Transverse colon (tissue), 4 donors: ENCODE data around the gene BIVM. TPM values are rescaled to one million over a fixed set of nuclear protein-coding genes. Genes with fewer than 3 reads are reported as not detected.

Source experiments
- DNase-seq: peaks from one replicate; pipeline ENCODE4 v3.0.0-alpha.2; 2019
- H3K27ac ChIP-seq, 4 donors: fragments of 200-600 bp; sonication (generic); 2 replicates each; pipeline ENCODE4 v1.5.1; 2016 to 2018; ENCODE audit warnings: inconsistent platforms in 4 of 4
- H3K27me3 ChIP-seq: fragments of 200-600 bp; sonication (generic); 2 replicates; pipeline ENCODE4 v1.5.1; 2017; ENCODE audit warnings: inconsistent platforms
- H3K36me3 ChIP-seq, 4 donors: fragments of 200-600 bp; sonication (generic); 2 replicates each; pipeline ENCODE4 v1.5.1; 2017 to 2019; ENCODE audit warnings: inconsistent platforms in 4 of 4
- H3K4me1 ChIP-seq, 4 donors: fragments of 200-600 bp; sonication (generic); 2 replicates each; pipeline ENCODE4 v1.5.1; 2017 to 2020; ENCODE audit warnings: inconsistent platforms in 4 of 4
- H3K4me3 ChIP-seq, 4 donors: fragments of 200-600 bp; sonication (generic); 1 replicate in 1 of 4; 2 replicates in 3 of 4; pipeline versions ENCODE4 v1.5.1 to v1.6.1; 2017 to 2019; ENCODE audit warnings: inconsistent platforms in 4 of 4
- H3K9me3 ChIP-seq, 2 donors: fragments of 200-600 bp; sonication (generic); 2 replicates each; pipeline ENCODE4 v1.5.1; 2017 to 2019; ENCODE audit warnings: inconsistent platforms in 2 of 2
- EP300 ChIP-seq: sonication (generic); formaldehyde crosslinking; IDR thresholded peaks from one replicate; pipeline ENCODE4 v1.6.1; 2017; ENCODE audit warnings: antibody characterized with exemption, low read depth
- POLR2A ChIP-seq: fragments of 450-650 bp; IDR thresholded peaks from one replicate; pipeline ENCODE4 v1.6.1; 2016; ENCODE audit warnings: antibody characterized with exemption, mild to moderate bottlenecking, moderate library complexity
- POLR2AphosphoS5 ChIP-seq, 3 donors: sonication (generic); formaldehyde crosslinking; IDR thresholded peaks; one replicate each; pipeline ENCODE4 v1.6.1; 2016; ENCODE audit warnings: antibody characterized with exemption in 3 of 3
- WGBS, 2 donors: methylation state at CpG; one replicate each; pipeline ENCODE4 v1.1.5; 2018; ENCODE audit warnings: low coverage in 1 of 2; 5-methylcytosine and 5-hydroxymethylcytosine counted together
- in situ Hi-C, 4 donors: fragments of 200-750 bp; cut with MboI; loops; one replicate each; pipeline versions ENCODE4 v1.15.0 to v1.15.1; 2017; ENCODE audit warnings: low sequenced_read_pairs in 3 of 4, low pct_ligation_motif_present in 1 of 4, low pct_unique_long_range_greater_than_20kb in 1 of 4
- intact Hi-C: fragments of 100-400 bp; cut with DNase I; formaldehyde crosslinking; loops from one replicate; pipeline ENCODE4 v1.15.1; 2023; ENCODE audit warnings: low total_unique reads
- total RNA-seq, 4 donors: library from RNA; depleted of rRNA; stranded (reverse); fragments of >200 nt; gene quantifications; one replicate each; pipeline ENCODE4 v1.1.0, GENCODE V29; 2016
- TF ChIP-seq, protein P1 (sequence below), 5 experiments: fragments of 200-600 bp in 3 of 5; fragments of 450-650 bp in 2 of 5; sonication (generic) in 3 of 5; IDR thresholded peaks; 1 replicate in 2 of 5; 2 replicates in 3 of 5; pipeline ENCODE4 v1.5.1; 2016 to 2017; ENCODE audit warnings: antibody characterized with exemption in 5 of 5, inconsistent platforms in 3 of 5, mild to moderate bottlenecking in 2 of 5, moderate library complexity in 1 of 5

Gene BIVM
- total RNA-seq, 4 donors from 2014 or later, result 3.0 to 31.4 (median 23.9) TPM

DNA sequence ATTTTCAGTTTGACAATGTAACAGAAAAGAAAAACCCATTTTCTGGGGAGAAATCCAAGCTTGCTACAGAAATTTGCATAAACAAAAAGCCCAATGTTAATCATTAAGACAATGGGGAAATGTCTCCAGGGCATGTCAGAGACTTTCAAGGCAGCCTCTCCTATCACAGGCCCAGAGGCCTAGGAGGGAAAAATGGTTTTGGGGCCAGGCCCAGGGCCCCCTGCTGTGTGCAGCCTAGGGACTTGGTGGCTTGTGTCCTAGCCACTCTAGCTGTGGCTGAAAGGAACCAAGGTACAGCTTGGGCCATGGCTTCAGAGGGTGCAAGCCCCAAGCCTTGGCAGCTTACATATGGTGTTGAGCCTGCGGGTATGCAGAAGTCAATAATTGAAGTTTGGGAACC is 17.3 kb upstream of the BIVM start:
- TF ChIP-seq, protein P1, sequence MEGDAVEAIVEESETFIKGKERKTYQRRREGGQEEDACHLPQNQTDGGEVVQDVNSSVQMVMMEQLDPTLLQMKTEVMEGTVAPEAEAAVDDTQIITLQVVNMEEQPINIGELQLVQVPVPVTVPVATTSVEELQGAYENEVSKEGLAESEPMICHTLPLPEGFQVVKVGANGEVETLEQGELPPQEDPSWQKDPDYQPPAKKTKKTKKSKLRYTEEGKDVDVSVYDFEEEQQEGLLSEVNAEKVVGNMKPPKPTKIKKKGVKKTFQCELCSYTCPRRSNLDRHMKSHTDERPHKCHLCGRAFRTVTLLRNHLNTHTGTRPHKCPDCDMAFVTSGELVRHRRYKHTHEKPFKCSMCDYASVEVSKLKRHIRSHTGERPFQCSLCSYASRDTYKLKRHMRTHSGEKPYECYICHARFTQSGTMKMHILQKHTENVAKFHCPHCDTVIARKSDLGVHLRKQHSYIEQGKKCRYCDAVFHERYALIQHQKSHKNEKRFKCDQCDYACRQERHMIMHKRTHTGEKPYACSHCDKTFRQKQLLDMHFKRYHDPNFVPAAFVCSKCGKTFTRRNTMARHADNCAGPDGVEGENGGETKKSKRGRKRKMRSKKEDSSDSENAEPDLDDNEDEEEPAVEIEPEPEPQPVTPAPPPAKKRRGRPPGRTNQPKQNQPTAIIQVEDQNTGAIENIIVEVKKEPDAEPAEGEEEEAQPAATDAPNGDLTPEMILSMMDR (IDR thresholded peaks at IDR 0.05), result no peak
- TF ChIP-seq EP300 (no peak), POLR2AphosphoS5 (IDR thresholded peaks at IDR 0.05) (no peak), POLR2A (no peak)
- no peak overlapping the region for H3K27ac ChIP-seq
- intact Hi-C loops, result no loop called here
- no peaks in the 10 kb centered on the region for H3K9me3 ChIP-seq
- DNase-seq, result no peak
- H3K4me1 ChIP-seq, result no peaks in the 10 kb centered on the region
- no peak overlapping the region for H3K4me3 ChIP-seq
- in situ Hi-C loops, result no loop called here
- no peaks in the 10 kb centered on the region for H3K36me3 ChIP-seq
- WGBS, 2 donors, result 100% methylated on average over 1 of the region's 1 CpG; no CpG with 5 or more reads in 1 of the 2 donors
- no peaks in the 10 kb centered on the region for H3K27me3 ChIP-seq

DNA sequence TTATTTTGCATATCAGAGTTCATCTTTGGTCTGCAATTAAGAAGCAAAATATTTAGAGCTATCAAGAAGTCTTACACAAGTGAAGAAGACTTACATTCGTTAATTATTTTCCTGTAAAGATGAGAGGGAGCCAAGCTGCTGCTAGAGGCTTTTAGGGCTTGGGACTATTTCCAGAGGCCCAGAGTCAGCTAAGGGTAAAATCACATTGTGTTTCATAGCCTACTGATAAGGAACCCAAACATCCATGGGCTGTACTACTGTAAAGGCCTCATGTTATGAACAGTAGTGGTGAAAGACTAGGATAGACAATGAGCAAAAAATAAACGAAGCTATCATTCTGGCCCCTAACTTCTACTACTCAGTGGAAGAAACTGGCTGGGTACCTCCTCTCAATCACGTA is 14.4 kb upstream of the BIVM start:
- no peak overlapping the region for H3K27ac ChIP-seq
- H3K27me3 ChIP-seq, result no peaks in the 10 kb centered on the region
- TF ChIP-seq EP300 (no peak), POLR2AphosphoS5 (IDR thresholded peaks at IDR 0.05) (no peak), POLR2A (no peak)
- TF ChIP-seq, protein P1 (IDR thresholded peaks at IDR 0.05), result no peak
- no peaks in the 10 kb centered on the region for H3K4me1 ChIP-seq
- intact Hi-C loops, result no loop called here
- 75 to 84% methylated on average over 1 to 3 of the region's 3 CpGs for WGBS, 2 donors
- no peak overlapping the region for H3K4me3 ChIP-seq
- no peaks in the 10 kb centered on the region for H3K36me3 ChIP-seq
- H3K9me3 ChIP-seq, result no peaks in the 10 kb centered on the region
- in situ Hi-C loops, result no loop called here
- DNase-seq, result no peak

DNA sequence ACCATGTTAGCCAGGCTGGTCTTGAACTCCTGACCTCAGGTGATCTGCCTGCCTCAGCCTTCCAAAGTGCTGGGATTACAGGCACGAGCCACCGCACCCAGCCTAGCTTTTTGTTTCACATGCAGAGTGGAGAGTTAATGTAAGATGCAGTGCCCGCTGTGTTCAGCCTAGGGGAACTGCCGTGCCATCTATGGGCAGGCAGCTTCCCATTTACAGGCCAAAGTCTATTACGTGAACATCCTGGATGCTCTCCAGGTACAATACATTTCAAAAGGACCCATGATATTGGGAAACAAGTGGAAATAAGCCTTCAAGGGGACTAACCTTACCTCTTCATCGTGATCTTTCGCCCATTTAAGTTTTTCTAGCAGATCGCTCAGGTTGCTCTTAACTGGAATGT is 10.2 kb upstream of the BIVM start:
- Histone ChIP-seq H3K36me3 (peaks cover 0 to 12% (median 0%) of the 10 kb centered on the region in 4 donors), H3K27ac (no peak overlapping the region), H3K4me3 (no peak overlapping the region), H3K4me1 (no peaks in the 10 kb centered on the region), H3K27me3 (no peaks in the 10 kb centered on the region), H3K9me3 (no peaks in the 10 kb centered on the region)
- TF ChIP-seq POLR2AphosphoS5 (IDR thresholded peaks at IDR 0.05) (no peak), EP300 (no peak), POLR2A (no peak)
- TF ChIP-seq, protein P1 (IDR thresholded peaks at IDR 0.05), result no peak
- intact Hi-C loops (no loop called here), in situ Hi-C loops (no loop called here)
- DNase-seq, result no peak
- WGBS, 2 donors, result 96 to 98% methylated on average over 4 to 8 of the region's 8 CpGs

DNA sequence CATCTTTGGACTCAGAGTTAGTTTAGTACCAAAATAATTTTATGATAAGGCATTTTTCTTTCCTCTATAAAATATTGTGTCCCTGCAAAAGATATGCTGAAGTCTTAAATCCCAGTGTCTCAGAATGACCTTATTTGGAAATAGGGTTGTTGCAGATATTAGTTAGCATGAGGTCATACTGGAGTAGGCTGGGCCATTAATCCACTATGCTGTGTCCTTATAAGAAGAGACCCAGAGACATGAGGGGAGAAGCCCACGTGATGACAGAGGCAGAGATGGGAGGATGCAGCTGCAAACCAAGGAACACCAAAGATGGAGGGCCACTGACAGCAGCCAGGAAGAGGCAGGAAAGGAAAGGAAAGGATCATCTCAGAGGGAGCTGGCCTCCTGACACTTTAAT is 6.5 kb upstream of the BIVM start:
- intact Hi-C loops (no loop called here), in situ Hi-C loops (no loop called here)
- Histone ChIP-seq H3K4me3 (no peak overlapping the region), H3K27me3 (no peaks in the 10 kb centered on the region), H3K9me3 (no peaks in the 10 kb centered on the region), H3K27ac (no peak overlapping the region), H3K36me3 (peaks cover 0 to 12% (median 0%) of the 10 kb centered on the region in 4 donors), H3K4me1 (peaks cover 0 to under 1% (median 0%) of the 10 kb centered on the region in 4 donors)
- 71 to 88% methylated on average over 1 of the region's 1 CpG for WGBS, 2 donors
- DNase-seq, result no peak
- no peak for TF ChIP-seq POLR2AphosphoS5 (IDR thresholded peaks at IDR 0.05)
- TF ChIP-seq, protein P1 (IDR thresholded peaks at IDR 0.05), result no peak
- TF ChIP-seq EP300, result no peak
- TF ChIP-seq POLR2A, result no peak
